ENCODE measurements around the gene PYGO2. TPM values are rescaled to one million over a fixed set of nuclear protein-coding genes. Genes with fewer than 3 reads are reported as not detected.

The PYGO2 gene
- total and polyA plus RNA-seq, 2 of the 8 experiments (the other 6 are each of a cell fraction or from before 2014, with no cell fraction given) = 31.0 to 31.6 TPM

DNA sequence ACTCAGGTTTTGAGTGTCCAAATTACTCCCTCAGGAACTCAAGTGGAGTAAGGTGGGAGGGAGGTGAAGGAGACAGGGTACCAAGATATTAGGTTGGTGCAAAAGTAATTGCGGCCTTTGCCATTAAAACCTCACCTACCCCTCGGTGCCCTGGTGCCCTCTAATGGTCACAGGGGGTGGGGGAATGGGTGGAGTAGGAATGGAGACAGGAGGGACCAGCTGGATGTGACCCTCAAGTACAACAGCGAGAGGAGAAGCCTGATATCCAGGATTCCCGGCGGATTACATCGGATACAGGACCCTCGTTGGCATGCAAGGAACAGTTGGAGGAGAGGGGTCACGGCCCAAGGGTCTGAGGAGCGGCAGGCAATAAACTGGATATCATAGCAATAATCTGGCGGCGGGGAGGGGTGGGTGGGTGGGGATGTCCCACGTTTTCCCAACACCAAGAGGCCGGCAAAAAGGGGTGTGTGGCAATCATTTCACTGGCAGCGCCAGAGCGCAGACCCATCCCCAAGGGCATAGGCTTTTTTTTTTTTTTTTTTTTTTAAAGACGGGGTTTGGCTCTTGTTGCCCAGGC, 36.7 kb upstream of the PYGO2 start:
- Histone ChIP-seq H3K9ac (replicated peaks in 1 of 4; ENCODE audit: extremely low read depth in 1 of 4, low read depth in 3 of 4, low read length in 3 of 4) (no peak overlapping the region), H3K4ac (replicated peaks; ENCODE audit: insufficient read length, low read depth, low read length) (no peak overlapping the region), H3K79me1 (ENCODE audit: low read depth, low read length) (no peaks in the 10 kb centered on the region), H3K14ac (ENCODE audit: insufficient read length) (no peak overlapping the region), H2AFZ (ENCODE audit: low read length) (no peak overlapping the region), H3K56ac (replicated peaks; ENCODE audit: insufficient read length, low read depth, low read length) (no peak overlapping the region), H2BK5ac (ENCODE audit: low read depth, low read length) (no peak overlapping the region), H3K4me2 (ENCODE audit: insufficient read depth in 1 of 2, low read depth in 2 of 2, low read length in 2 of 2) (peak overlapping the region in 1 of 2 experiments; percentile 79; a peak in 1 of 4 replicates), H4K8ac (ENCODE audit: extremely low read depth, insufficient read depth, low read length) (no peak overlapping the region), H3K4me3 (ENCODE audit: extremely low read depth in 1 of 4, insufficient read depth in 2 of 4, low read depth in 3 of 4, low read length in 4 of 4) (peak overlapping the region in 1 of 4 experiments; percentile 68; a peak in 1 of 8 replicates), H3K18ac (ENCODE audit: extremely low read depth, low read length) (no peak overlapping the region), H3K27ac (ENCODE audit: low read depth, low read length) (no peak overlapping the region), H3K23ac (ENCODE audit: insufficient read length) (no peak overlapping the region), H3K36me3 (ENCODE audit: control insufficient read depth in 2 of 4, insufficient read depth in 4 of 4, low read length in 3 of 4) (no peaks in the 10 kb centered on the region), H3K27me3 (replicated peaks in 1 of 4; ENCODE audit: control insufficient read depth in 3 of 4, extremely low read depth in 1 of 4, insufficient read depth in 3 of 4, low read length in 3 of 4) (no peaks in the 10 kb centered on the region), H4K20me1 (replicated peaks in 1 of 2; ENCODE audit: control insufficient read depth in 1 of 2, insufficient read depth in 2 of 2, low read length in 2 of 2) (no peaks in the 10 kb centered on the region), H2BK12ac (ENCODE audit: low read depth, low read length) (peak overlapping the region; percentile 84; the same call in 1 of the 2 replicates), H3K23me2 (ENCODE audit: low read depth, low read length) (peaks cover 15% of the 10 kb centered on the region; the same call in 1 of the 2 replicates), H2BK15ac (ENCODE audit: low read length) (no peak overlapping the region), H2BK20ac (ENCODE audit: low read length) (no peak overlapping the region), H2BK120ac (replicated peaks; ENCODE audit: low read depth, low read length) (no peak overlapping the region), H2AK5ac (ENCODE audit: low read depth, low read length) (no peak overlapping the region), H3K9me3 (ENCODE audit: insufficient read depth in 2 of 2, low read depth in 1 of 2, low read length in 1 of 2) (no peaks in the 10 kb centered on the region), H3K4me1 (replicated peaks in 1 of 4; ENCODE audit: control insufficient read depth in 3 of 4, insufficient read depth in 4 of 4, low read length in 3 of 4) (peaks cover 0 to 6% (median under 1%) of the 10 kb centered on the region in 4 experiments; a peak in 3 of 7 replicates), H3K79me2 (ENCODE audit: control insufficient read depth in 1 of 2, insufficient read depth in 2 of 2, low read length in 2 of 2) (peaks cover 0 to 6% of the 10 kb centered on the region in 2 experiments; a peak in 2 of 4 replicates), H4K5ac (ENCODE audit: insufficient read length, low read depth, low read length) (no peak overlapping the region), H4K91ac (replicated peaks; ENCODE audit: insufficient read length, low read length) (no peak overlapping the region)
- 92% methylated on average over 12 of the region's 16 CpGs; no CpG with 5 or more reads in 1 of the 2 experiments for WGBS, 2 experiments (ENCODE audit: extremely low coverage in 1 of 2, insufficient coverage in 1 of 2, insufficient read length in 1 of 2, insufficient replicate concordance in 2 of 2, low coverage in 1 of 2, low lambda C conversion rate in 2 of 2, missing lambda C conversion rate in 1 of 2)
- ChIA-PET POLR2A (ENCODE audit: partially characterized antibody) (interaction anchor here (0.7 to 42.8 kb wide), 4 partner anchors 9 to 204 kb away, joined by 3 to 702 read pairs (median 334); partner anchors contain the start of genes CKS1B, FLAD1, PBXIP1 and PYGO2), CTCF (ENCODE audit: partially characterized antibody) (interaction anchor here (0.7 to 14.0 kb wide), 15 partner anchors 16 to 113 kb away, joined by 3 to 334 read pairs (median 10); partner anchors contain the start of genes ADAM15, CKS1B, EFNA4 and FLAD1)
- DNase-seq (ENCODE audit: low read depth in 1 of 2, low spot score in 2 of 2) (no peak), FAIRE-seq (no peak)
- TF ChIP-seq SP2 (IDR thresholded peaks at IDR 0.05; ENCODE audit: low read length) = no peak
- TF ChIP-seq CBX8 (IDR thresholded peaks at IDR 0.05; ENCODE audit: borderline replicate concordance, low read depth, low read length) = no peak
- no peak for TF ChIP-seq EGR1 (IDR thresholded peaks at IDR 0.05; ENCODE audit: borderline replicate concordance, low read depth, low read length)
- peak in 2 of 3 experiments; percentile 32 to 44; a peak in 3 of 4 replicates for TF ChIP-seq CTCF (IDR thresholded peaks at IDR 0.05; ENCODE audit: control extremely low read depth in 1 of 3, insufficient read depth in 1 of 3, low read depth in 1 of 3, low read length in 3 of 3)
- peak; percentile 19 to 37; a peak in 3 of 4 replicates for TF ChIP-seq RAD21 (IDR thresholded peaks at IDR 0.05 in 1 of 2, conservative IDR thresholded peaks at IDR 0.05 in 1 of 2; ENCODE audit: low read depth in 2 of 2, low read length in 2 of 2)
- TF ChIP-seq HDAC6 (IDR thresholded peaks at IDR 0.05; ENCODE audit: low read depth, low read length) = no peak
- TF ChIP-seq TAF7 (optimal IDR thresholded peaks at IDR 0.05; ENCODE audit: borderline replicate concordance, low read depth, low read length) = no peak
- TF ChIP-seq CBX5 (IDR thresholded peaks at IDR 0.05; ENCODE audit: low read depth, low read length) = no peak
- no peak for TF ChIP-seq NANOG (IDR thresholded peaks at IDR 0.05; ENCODE audit: insufficient read depth, low read depth, low read length, poor library complexity, severe bottlenecking)

Data from H1 (cell line).